H1 (cell line): ENCODE measurements around the gene MAP1B. TPM values are rescaled to one million over a fixed set of nuclear protein-coding genes. Genes with fewer than 3 reads are reported as not detected.

Experiments used
- CTCF ChIA-PET: fragments of 300-600 bp; sonication (Branson Sonifier 250); formaldehyde crosslinking; loops from one replicate; lab custom pipeline; 2021; ENCODE audit not compliant: partially characterized antibody; lab: Charles Lee
- POLR2A ChIA-PET: fragments of 300-600 bp; sonication (Branson Sonifier 250); formaldehyde crosslinking; loops from one replicate; lab custom pipeline; 2021; ENCODE audit warnings: inconsistent platforms; ENCODE audit not compliant: partially characterized antibody; lab: Charles Lee
- DNase-seq, 2 experiments: peaks; one replicate each; pipeline versions ENCODE4 v3.0.0 to v3.0.0-alpha.2; 2010 to 2022; ENCODE audit warnings: low spot score in 2 of 2, low read depth in 1 of 2, mixed read lengths in 1 of 2
- FAIRE-seq: peaks from 2 replicates; lab custom pipeline; 2011; peaks lifted over from hg19 to GRCh38; lab: Jason Lieb, UNC
- H2AFZ ChIP-seq: 2 replicates; pipeline ENCODE4 v1.8.1; 2012; ENCODE audit warnings: low read length, inconsistent platforms
- H2AK5ac ChIP-seq: 2 replicates; pipeline ENCODE4 v1.6.1; 2013; ENCODE audit warnings: low read depth, low read length
- H2BK120ac ChIP-seq: replicated peaks from 2 replicates; pipeline ENCODE3; 2013; ENCODE audit warnings: low read depth, low read length, inconsistent platforms
- H2BK12ac ChIP-seq: 2 replicates; pipeline ENCODE4 v1.6.1; 2013; ENCODE audit warnings: low read depth, low read length
- H2BK15ac ChIP-seq: 2 replicates; pipeline ENCODE4 v1.6.1; 2013; ENCODE audit warnings: low read length
- H2BK20ac ChIP-seq: 2 replicates; pipeline ENCODE4 v1.6.1; 2013; ENCODE audit warnings: low read length
- H2BK5ac ChIP-seq: 2 replicates; pipeline ENCODE4 v1.6.1; 2013; ENCODE audit warnings: low read depth, low read length
- H3K14ac ChIP-seq: 2 replicates; pipeline ENCODE4 v1.6.1; 2013; ENCODE audit warnings: inconsistent platforms; ENCODE audit not compliant: insufficient read length
- H3K18ac ChIP-seq: 2 replicates; pipeline ENCODE4 v1.6.1; 2013; ENCODE audit warnings: low read length; ENCODE audit errors: extremely low read depth
- H3K23ac ChIP-seq: 2 replicates; pipeline ENCODE4 v1.6.1; 2013; ENCODE audit warnings: inconsistent platforms; ENCODE audit not compliant: insufficient read length
- H3K23me2 ChIP-seq: 2 replicates; pipeline ENCODE4 v1.6.1; 2013; ENCODE audit warnings: low read depth, low read length
- H3K27ac ChIP-seq: 2 replicates; pipeline ENCODE4 v1.6.1; 2011; ENCODE audit warnings: low read depth, low read length, inconsistent platforms
- H3K27me3 ChIP-seq, 4 experiments: replicated peaks in 1 of 4; 1 replicate in 1 of 4; 2 replicates in 3 of 4; pipeline versions ENCODE4 v1.6.1 to v1.8.1; 2011 to 2013; ENCODE audit warnings: low read length in 3 of 4, mild to moderate bottlenecking in 3 of 4, inconsistent platforms in 2 of 4, mixed read lengths in 2 of 4, moderate library complexity in 1 of 4; ENCODE audit not compliant: control insufficient read depth in 3 of 4, insufficient read depth in 3 of 4; ENCODE audit errors: extremely low read depth in 1 of 4
- H3K36me3 ChIP-seq, 4 experiments: 2 replicates each; pipeline versions ENCODE4 v1.6.1 to v1.8.1; 2011 to 2013; ENCODE audit warnings: mild to moderate bottlenecking in 4 of 4, low read length in 3 of 4, moderate library complexity in 2 of 4, control low read depth in 1 of 4, inconsistent platforms in 1 of 4; ENCODE audit not compliant: insufficient read depth in 4 of 4, control insufficient read depth in 2 of 4
- H3K4ac ChIP-seq: replicated peaks from 2 replicates; pipeline ENCODE3; 2013; ENCODE audit warnings: low read length, low read depth, mixed read lengths, inconsistent platforms; ENCODE audit not compliant: insufficient read length
- H3K4me1 ChIP-seq, 4 experiments: replicated peaks in 1 of 4; 1 replicate in 1 of 4; 2 replicates in 3 of 4; pipeline versions ENCODE4 v1.6.1 to v1.8.1; 2011 to 2013; ENCODE audit warnings: low read length in 3 of 4, inconsistent platforms in 2 of 4, mixed read lengths in 1 of 4; ENCODE audit not compliant: insufficient read depth in 4 of 4, control insufficient read depth in 3 of 4
- H3K4me2 ChIP-seq, 2 experiments: 2 replicates each; pipeline versions ENCODE4 v1.6.1 to v1.8.1; 2011 to 2013; ENCODE audit warnings: low read depth in 2 of 2, low read length in 2 of 2, control low read depth in 1 of 2, inconsistent platforms in 1 of 2, mild to moderate bottlenecking in 1 of 2; ENCODE audit not compliant: insufficient read depth in 1 of 2
- H3K4me3 ChIP-seq, 4 experiments: fragments of 200-600, 300-600 bp in 1 of 4; sonication (generic), shearing (Covaris generic), sonication (Bioruptor Twin) in 1 of 4; 2 replicates each; pipeline versions ENCODE4 v1.5.1 to v1.8.1; 2011 to 2016; ENCODE audit warnings: low read length in 4 of 4, low read depth in 3 of 4, control low read depth in 2 of 4, inconsistent platforms in 2 of 4, mild to moderate bottlenecking in 2 of 4, mixed read lengths in 1 of 4, moderate library complexity in 1 of 4; ENCODE audit not compliant: insufficient read depth in 2 of 4; ENCODE audit errors: extremely low read depth in 1 of 4
- H3K56ac ChIP-seq: replicated peaks from 2 replicates; pipeline ENCODE3; 2013; ENCODE audit warnings: low read depth, mild to moderate bottlenecking, mixed read lengths, low read length, inconsistent platforms; ENCODE audit not compliant: insufficient read length
- H3K79me1 ChIP-seq: 2 replicates; pipeline ENCODE4 v1.6.1; 2013; ENCODE audit warnings: low read depth, low read length, control low read depth
- H3K79me2 ChIP-seq, 2 experiments: 2 replicates each; pipeline versions ENCODE4 v1.6.1 to v1.8.1; 2012 to 2013; ENCODE audit warnings: low read length in 2 of 2, mild to moderate bottlenecking in 2 of 2, inconsistent platforms in 1 of 2; ENCODE audit not compliant: insufficient read depth in 2 of 2, control insufficient read depth in 1 of 2
- H3K9ac ChIP-seq, 4 experiments: replicated peaks in 1 of 4; 1 replicate in 1 of 4; 2 replicates in 3 of 4; pipeline versions ENCODE4 v1.6.1 to v1.8.1; 2011 to 2013; ENCODE audit warnings: low read depth in 3 of 4, low read length in 3 of 4, control low read depth in 2 of 4, mild to moderate bottlenecking in 2 of 4, moderate library complexity in 2 of 4, inconsistent platforms in 1 of 4; ENCODE audit errors: extremely low read depth in 1 of 4
- H3K9me3 ChIP-seq, 2 experiments: 2 replicates each; pipeline versions ENCODE4 v1.6.1 to v1.8.1; 2012 to 2013; ENCODE audit warnings: mild to moderate bottlenecking in 2 of 2, moderate library complexity in 2 of 2, control low read depth in 1 of 2, inconsistent platforms in 1 of 2, low read depth in 1 of 2, low read length in 1 of 2, mixed read lengths in 1 of 2; ENCODE audit not compliant: insufficient read depth in 2 of 2
- H4K20me1 ChIP-seq, 2 experiments: replicated peaks in 1 of 2; 2 replicates each; pipeline versions ENCODE3 to v1.8.1; 2011 to 2013; ENCODE audit warnings: inconsistent platforms in 2 of 2, low read length in 2 of 2, mild to moderate bottlenecking in 1 of 2; ENCODE audit not compliant: insufficient read depth in 2 of 2, control insufficient read depth in 1 of 2
- H4K5ac ChIP-seq: 2 replicates; pipeline ENCODE4 v1.6.1; 2013; ENCODE audit warnings: low read length, low read depth, mixed read lengths, inconsistent platforms; ENCODE audit not compliant: insufficient read length
- H4K8ac ChIP-seq: 2 replicates; pipeline ENCODE4 v1.8.0; 2013; ENCODE audit warnings: mild to moderate bottlenecking, moderate library complexity, low read length, inconsistent platforms; ENCODE audit not compliant: insufficient read depth; ENCODE audit errors: extremely low read depth
- H4K91ac ChIP-seq: replicated peaks from 2 replicates; pipeline ENCODE3; 2013; ENCODE audit warnings: low read length, mixed read lengths, inconsistent platforms; ENCODE audit not compliant: insufficient read length
- BRCA1 ChIP-seq: IDR thresholded peaks from 2 replicates; pipeline ENCODE4 v1.6.1; 2012; ENCODE audit warnings: low read depth, low read length, improper control_type of control experiment
- CTBP2 ChIP-seq: IDR thresholded peaks from 2 replicates; pipeline ENCODE4 v1.7.0; 2011; ENCODE audit warnings: borderline replicate concordance, mild to moderate bottlenecking, moderate library complexity, mixed read lengths, low read length; ENCODE audit not compliant: insufficient read depth, insufficient read length
- EZH2 ChIP-seq: fragments of 200-600 bp; sonication (generic); IDR thresholded peaks from 2 replicates; pipeline ENCODE4 v1.7.1; 2012; ENCODE audit warnings: low read depth, mild to moderate bottlenecking, moderate library complexity, low read length, inconsistent platforms; ENCODE audit not compliant: severe bottlenecking
- GABPA ChIP-seq: IDR thresholded peaks from 2 replicates; pipeline ENCODE4 v1.6.1; 2011; ENCODE audit warnings: mild to moderate bottlenecking, low read length, moderate library complexity, borderline replicate concordance; ENCODE audit not compliant: insufficient read depth
- HDAC6 ChIP-seq: IDR thresholded peaks from one replicate; pipeline ENCODE4 v1.7.1; 2012; ENCODE audit warnings: low read depth, mild to moderate bottlenecking, inconsistent platforms, low read length, moderate library complexity
- KDM5A ChIP-seq: fragments of 200-600 bp; IDR thresholded peaks from 2 replicates; pipeline ENCODE4 v1.7.1; 2012; ENCODE audit warnings: mild to moderate bottlenecking, low read length, inconsistent platforms, mixed read lengths
- NANOG ChIP-seq: IDR thresholded peaks from 2 replicates; pipeline ENCODE4 v1.6.1; 2011; ENCODE audit warnings: low read length, low read depth, mild to moderate bottlenecking, inconsistent platforms; ENCODE audit not compliant: insufficient read depth, poor library complexity, severe bottlenecking
- POLR2AphosphoS5 ChIP-seq: IDR thresholded peaks from 2 replicates; pipeline ENCODE4 v1.6.1; 2011; ENCODE audit warnings: low read depth, low read length
- RFX5 ChIP-seq: IDR thresholded peaks from 2 replicates; pipeline ENCODE4 v1.6.1; 2011; ENCODE audit warnings: low read depth, low read length, improper control_type of control experiment, borderline replicate concordance
- RXRA ChIP-seq: IDR thresholded peaks from 2 replicates; pipeline ENCODE4 v1.6.1; 2011; ENCODE audit warnings: low read depth, mild to moderate bottlenecking, low read length, moderate library complexity; ENCODE audit not compliant: insufficient read depth
- SIRT6 ChIP-seq: IDR thresholded peaks from one replicate; pipeline ENCODE4 v1.7.1; 2012; ENCODE audit warnings: low read length, inconsistent platforms
- TAF7 ChIP-seq: optimal IDR thresholded peaks from 2 replicates; pipeline ENCODE3; 2011; ENCODE audit warnings: low read depth, mild to moderate bottlenecking, inconsistent platforms, low read length, moderate library complexity, borderline replicate concordance
- TBP ChIP-seq: IDR thresholded peaks from 2 replicates; pipeline ENCODE4 v1.6.1; 2011; ENCODE audit warnings: low read depth, low read length, improper control_type of control experiment
- ZNF274 ChIP-seq: IDR thresholded peaks from 2 replicates; pipeline ENCODE4 v1.7.0; 2012; ENCODE audit warnings: low read length, borderline replicate concordance; ENCODE audit errors: extremely low read depth
- WGBS, 2 experiments: shearing (Covaris generic) in 1 of 2; methylation state at CpG; one replicate each; pipeline versions ENCODE4 v1.1.6 to v1.1.7; 2013 to 2015; ENCODE audit warnings: low lambda C conversion rate in 2 of 2, mixed read lengths in 2 of 2, inconsistent platforms in 1 of 2, low coverage in 1 of 2, missing lambda C conversion rate in 1 of 2; ENCODE audit not compliant: insufficient replicate concordance in 2 of 2, insufficient coverage in 1 of 2, insufficient read length in 1 of 2; ENCODE audit errors: extremely low coverage in 1 of 2, missing lambda C conversion rate in 1 of 2; 5-methylcytosine and 5-hydroxymethylcytosine counted together
- polyA plus RNA-seq, 7 experiments: library from polyadenylated mRNA; depleted of rRNA in 3 of 7; stranded (reverse) in 5 of 7; unstranded in 2 of 7; fragments of >200 nt in 5 of 7; fragments of 200-250 nt in 2 of 7; gene quantifications; 1 replicate in 5 of 7; 2 replicates in 1 of 7; 4 replicates in 1 of 7; pipeline versions ENCODE4 v1.2.1 to v1.2.3, GENCODE V29; 2011 to 2013; ENCODE audit warnings: missing spikeins in 2 of 7, mixed read lengths in 2 of 7
- total RNA-seq: library from RNA; stranded (reverse); fragmentation: NEBNext Ultra II Directional; extraction: Animal tissue kit (Norgen Biotek cat#: 25700); gene quantifications from 2 replicates; pipeline ENCODE4 v1.2.1, GENCODE V29; 2021

The MAP1B gene
- total and polyA plus RNA-seq, 2 of the 8 experiments (the other 6 are each of a cell fraction or from before 2014, with no cell fraction given) = 24.5 to 120 TPM

- no peak overlapping the region for H3K4me3 ChIP-seq
- H3K36me3 ChIP-seq = no peaks in the 10 kb centered on the region
- H3K79me2 ChIP-seq = peaks cover 0 to 27% of the 10 kb centered on the region in 2 experiments; a peak in 2 of 4 replicates
- no peak overlapping the region for H3K4ac ChIP-seq
- no peak overlapping the region for H3K14ac ChIP-seq
- peaks cover 0 to 1% of the 10 kb centered on the region in 2 experiments for H4K20me1 ChIP-seq
- no peak overlapping the region for H2BK20ac ChIP-seq
- FAIRE-seq (no peak), DNase-seq (no peak)
- H2BK5ac ChIP-seq = no peak overlapping the region
- H3K56ac ChIP-seq = no peak overlapping the region
- no peak overlapping the region for H3K23ac ChIP-seq
- H3K79me1 ChIP-seq = no peaks in the 10 kb centered on the region
- no peak overlapping the region for H2AK5ac ChIP-seq
- H4K8ac ChIP-seq = no peak overlapping the region
- peaks cover 8 to 14% (median 11%) of the 10 kb centered on the region in 4 experiments for H3K4me1 ChIP-seq
- H3K27me3 ChIP-seq = no peaks in the 10 kb centered on the region
- POLR2A ChIA-PET = no interaction called here
- no peak overlapping the region for H3K27ac ChIP-seq
- TF ChIP-seq ZNF274 (no peak), TAF7 (no peak), RXRA (no peak), EZH2 (no peak), TBP (no peak), NANOG (no peak), BRCA1 (no peak), RFX5 (no peak), SIRT6 (no peak), GABPA (no peak), CTBP2 (no peak), KDM5A (no peak), HDAC6 (no peak), POLR2AphosphoS5 (no peak)
- no peak overlapping the region for H3K4me2 ChIP-seq
- H2BK15ac ChIP-seq = no peak overlapping the region
- no peaks in the 10 kb centered on the region for H3K9me3 ChIP-seq
- H2BK120ac ChIP-seq = no peak overlapping the region
- CTCF ChIA-PET = interaction anchor here (0.9 to 2.5 kb wide), 13 partner anchors 10 to 69 kb away, joined by 3 to 19 read pairs (median 6); no protein-coding TSS in a partner anchor
- H3K9ac ChIP-seq = no peak overlapping the region
- WGBS, 2 experiments = 89% methylated on average over 3 of the region's 3 CpGs; no CpG with 5 or more reads in 1 of the 2 experiments
- no peak overlapping the region for H2BK12ac ChIP-seq
- no peak overlapping the region for H2AFZ ChIP-seq
- no peaks in the 10 kb centered on the region for H3K23me2 ChIP-seq
- H4K91ac ChIP-seq = no peak overlapping the region
- H4K5ac ChIP-seq = no peak overlapping the region
- H3K18ac ChIP-seq = no peak overlapping the region
These were observed 138.8 kb downstream of the MAP1B start for GRCh38 chr5:72245951-72246532.
